Embryonic facial prominence (tissue), 1 donor: ENCODE data around the gene UQCC3.
A peak's percentile ranks its signal among the peaks of the same experiment; 100 is the strongest.
"Not testable (repeated sequence)": the region's sequence is repeated elsewhere in the genome, so short reads cannot be mapped to it uniquely, and the experiment has no call there.

ENCODE experiments used
- DNase-seq: peaks from one replicate; pipeline ENCODE4 v3.0.0-alpha.2; 2016; ENCODE audit errors: extremely low spot score

Gene UQCC3

GRCh38 chr11:62665599-62666258 lies 5.7 kb upstream of the UQCC3 start:
- no peak for DNase-seq

DNA sequence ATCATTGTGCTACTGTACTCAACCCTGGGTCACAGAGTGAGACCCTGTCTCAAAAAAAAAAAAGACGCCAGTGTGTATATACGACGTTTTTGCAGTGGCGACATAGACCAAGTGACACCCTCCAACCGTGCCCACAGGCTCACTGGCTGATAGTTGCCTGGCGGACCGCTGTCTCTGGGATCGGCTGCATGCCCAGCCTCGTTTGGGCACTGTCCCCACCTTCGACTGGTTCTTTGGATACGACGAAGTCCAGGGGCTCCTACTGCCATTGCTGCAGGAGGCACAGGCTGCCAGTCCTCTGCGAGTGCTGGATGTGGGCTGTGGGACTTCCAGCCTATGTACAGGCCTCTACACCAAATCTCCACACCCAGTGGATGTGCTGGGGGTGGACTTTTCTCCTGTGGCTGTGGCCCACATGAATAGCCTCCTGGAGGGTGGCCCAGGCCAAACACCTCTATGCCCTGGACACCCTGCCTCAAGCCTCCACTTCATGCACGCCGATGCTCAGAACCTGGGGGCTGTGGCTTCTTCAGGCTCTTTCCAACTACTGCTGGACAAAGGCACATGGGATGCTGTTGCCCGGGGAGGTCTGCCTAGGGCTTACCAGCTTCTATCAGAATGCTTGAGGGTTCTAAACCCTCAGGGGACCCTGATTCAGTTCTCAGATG lies 5.1 kb upstream of the UQCC3 start:
- no peak for DNase-seq

- DNase-seq: no peak
These were observed 4.0 kb upstream of the UQCC3 start for GRCh38 chr11:62667460-62667859.

GRCh38 chr11:62669420-62670161 lies 1.9 kb upstream of the UQCC3 start:
- no peak for DNase-seq

GRCh38 chr11:62671236-62671607 lies 251 bp upstream of the UQCC3 start:
- DNase-seq: peak; percentile 31

DNA sequence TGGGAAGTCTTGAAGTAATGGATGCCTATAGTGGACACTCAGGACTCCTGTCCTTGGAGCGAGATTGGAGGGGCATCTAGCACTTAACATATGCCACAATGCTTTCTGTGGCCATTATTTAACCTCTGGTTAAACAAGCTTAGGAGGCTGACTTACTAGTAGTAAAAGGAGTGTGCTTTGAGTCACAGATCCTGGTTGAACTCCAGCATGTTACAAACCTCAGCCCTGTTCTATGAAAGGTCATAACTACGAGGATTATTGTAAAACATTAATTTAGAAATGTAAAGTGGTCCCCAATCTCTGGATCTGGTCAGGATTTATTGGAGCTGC lies 1.7 kb downstream of the UQCC3 start:
- DNase-seq: no peak

GRCh38 chr11:62675415-62675814 lies 3.9 kb downstream of the UQCC3 start:
- not testable (repeated sequence) for DNase-seq

DNA sequence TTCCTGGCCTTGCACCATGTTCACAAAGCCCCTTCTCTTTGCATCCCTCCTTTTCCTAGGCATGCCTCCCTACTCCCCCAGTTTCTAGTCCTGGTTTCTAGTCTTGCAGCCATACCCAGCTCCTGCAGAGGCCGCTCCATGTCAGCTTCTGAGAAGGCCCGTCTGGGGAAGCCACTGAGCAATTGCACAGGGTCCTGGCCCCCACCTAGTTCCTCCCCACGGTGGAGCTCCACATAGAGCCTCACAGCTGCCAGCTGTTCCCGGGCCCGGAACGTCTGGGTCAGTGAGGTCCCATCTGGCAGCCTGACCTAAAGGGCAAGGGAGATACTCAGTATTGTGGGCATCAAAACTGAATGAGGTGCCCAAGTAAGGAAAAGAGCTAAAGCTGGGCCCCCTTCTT lies 5.2 kb downstream of the UQCC3 start:
- no peak for DNase-seq

GRCh38 chr11:62677156-62677555 lies 5.7 kb downstream of the UQCC3 start:
- no peak for DNase-seq

DNA sequence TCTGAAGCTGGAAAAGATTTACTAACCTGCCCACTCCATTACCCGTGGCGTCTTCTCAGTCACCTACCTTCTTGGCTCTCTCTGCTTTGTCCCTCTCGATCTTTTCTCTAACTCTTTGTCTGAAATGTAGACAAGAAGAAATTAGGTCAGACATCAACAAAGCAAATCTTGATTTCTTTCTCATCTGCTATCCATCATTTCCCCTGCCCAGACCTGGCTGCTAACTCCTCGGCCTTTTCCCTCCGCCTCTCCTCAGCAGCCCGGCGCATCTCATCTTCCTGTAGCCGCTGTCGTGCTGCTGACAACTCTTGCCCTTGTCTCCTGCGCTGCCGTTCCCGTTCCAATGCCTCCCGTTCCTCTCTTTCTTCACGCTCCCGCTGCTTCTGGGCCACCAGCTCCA lies 6.2 kb downstream of the UQCC3 start:
- no peak for DNase-seq

- no peak for DNase-seq
These were observed 6.9 kb downstream of the UQCC3 start for GRCh38 chr11:62678433-62678769.

- DNase-seq: peak; percentile 86
These were observed 7.6 kb downstream of the UQCC3 start, which contains the start of gene UBXN1 for GRCh38 chr11:62678770-62679696. UBXN1 (minus strand) TSS chr11:62679073; CDS start chr11:62678923, 150 bp downstream.

DNA sequence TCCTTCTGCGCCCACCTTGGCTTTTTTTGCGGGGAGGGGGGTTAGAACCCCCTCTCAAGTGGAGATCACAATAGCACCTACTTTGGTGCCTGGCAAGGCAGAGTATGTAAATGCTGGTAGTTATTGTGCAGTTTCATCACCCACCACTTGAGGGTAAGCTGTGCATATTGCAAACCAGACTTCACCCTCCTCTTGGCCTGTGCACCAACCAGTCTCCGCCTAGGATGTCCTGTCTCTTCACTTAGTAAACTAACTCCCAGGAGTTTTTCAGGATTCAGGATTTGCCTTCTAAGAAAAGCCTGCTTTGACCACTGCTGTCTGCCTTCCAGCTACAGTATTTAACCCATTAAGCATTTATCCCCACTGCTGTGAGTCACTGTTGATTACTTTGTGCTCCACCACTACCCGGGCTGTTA lies 9.4 kb downstream of the UQCC3 start:
- no peak for DNase-seq

DNA sequence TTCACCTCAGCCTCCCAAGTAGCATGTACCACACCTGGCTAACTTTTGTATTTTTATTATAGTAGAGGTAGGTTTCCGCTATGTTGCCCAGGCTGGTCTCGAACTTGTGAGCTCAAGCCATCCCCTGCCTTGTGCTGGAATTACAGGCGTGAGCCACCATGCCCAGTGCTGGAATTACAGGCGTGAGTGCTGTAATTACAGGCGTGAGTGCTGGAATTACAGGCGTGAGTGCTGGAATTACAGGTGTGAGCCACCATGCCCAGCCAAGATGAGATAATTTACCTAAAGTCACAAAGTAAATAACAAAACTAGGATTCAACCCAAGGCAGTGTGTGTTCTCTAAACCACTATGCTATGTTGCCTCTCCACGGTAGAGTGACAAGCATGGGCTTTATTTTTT lies 11.0 kb downstream of the UQCC3 start:
- no peak for DNase-seq

DNA sequence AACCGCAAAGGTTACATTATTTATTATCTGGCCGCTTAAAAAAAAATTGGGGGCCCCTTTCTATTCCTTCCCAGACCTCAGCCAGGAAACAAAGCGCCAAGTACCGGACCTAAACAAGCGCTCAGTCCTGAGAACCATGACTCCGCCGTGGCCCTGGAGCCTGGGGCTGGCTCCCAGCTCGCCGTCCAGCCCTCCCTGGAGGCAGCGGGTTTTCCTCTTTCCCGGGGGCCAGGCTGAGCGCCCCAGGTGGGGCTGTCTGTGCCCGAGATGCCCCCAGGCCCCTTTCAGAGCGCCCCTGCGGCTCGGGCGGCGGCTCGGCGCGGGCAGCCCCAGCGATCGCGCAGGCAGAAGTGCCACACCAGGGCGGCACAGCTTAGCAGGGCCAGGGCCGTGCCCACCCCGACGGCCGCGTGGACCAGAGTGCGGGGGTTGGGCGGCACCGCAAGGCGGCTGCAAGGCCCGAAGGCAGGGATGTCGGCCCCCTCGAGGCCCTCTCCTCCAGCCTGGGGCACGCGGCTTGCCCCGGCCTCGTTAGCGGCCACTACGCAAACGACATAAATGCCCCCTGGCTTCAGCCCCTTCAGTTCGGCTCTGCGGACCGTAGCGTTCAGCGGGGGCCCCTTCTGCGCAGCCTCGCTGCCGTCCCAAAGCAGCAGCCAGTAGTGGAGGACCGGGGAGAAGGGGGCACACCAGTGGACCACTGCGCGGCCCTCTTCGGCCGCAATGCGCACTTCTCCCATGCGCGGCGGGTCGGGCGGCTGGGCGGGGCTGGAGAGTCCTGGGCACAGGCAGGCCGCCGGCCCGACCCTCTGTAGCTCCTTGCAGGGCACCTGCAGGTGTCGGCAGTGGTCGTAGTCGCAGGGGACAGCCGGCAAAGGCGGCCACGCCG lies 16.3 kb downstream of the UQCC3 start:
- DNase-seq: no peak

DNA sequence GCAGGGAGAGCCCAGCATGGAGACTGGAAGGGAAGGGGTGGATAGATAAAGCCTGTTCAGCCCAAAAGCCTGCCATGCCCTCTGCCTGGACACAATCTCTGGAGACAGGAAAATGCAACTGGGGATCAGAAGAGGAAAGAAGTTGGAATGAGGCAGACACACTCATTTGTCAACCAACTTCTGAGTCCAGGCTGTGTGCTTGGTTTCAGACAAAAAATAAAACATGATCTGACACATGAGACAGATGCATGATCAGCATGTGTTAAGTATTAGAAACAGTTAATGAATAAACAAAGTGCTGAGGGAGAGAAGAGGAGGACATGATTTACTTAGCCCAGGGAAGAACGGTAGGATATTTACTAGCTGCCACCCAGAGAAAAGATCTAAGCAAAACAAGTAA lies 17.0 kb downstream of the UQCC3 start:
- DNase-seq: no peak

DNA sequence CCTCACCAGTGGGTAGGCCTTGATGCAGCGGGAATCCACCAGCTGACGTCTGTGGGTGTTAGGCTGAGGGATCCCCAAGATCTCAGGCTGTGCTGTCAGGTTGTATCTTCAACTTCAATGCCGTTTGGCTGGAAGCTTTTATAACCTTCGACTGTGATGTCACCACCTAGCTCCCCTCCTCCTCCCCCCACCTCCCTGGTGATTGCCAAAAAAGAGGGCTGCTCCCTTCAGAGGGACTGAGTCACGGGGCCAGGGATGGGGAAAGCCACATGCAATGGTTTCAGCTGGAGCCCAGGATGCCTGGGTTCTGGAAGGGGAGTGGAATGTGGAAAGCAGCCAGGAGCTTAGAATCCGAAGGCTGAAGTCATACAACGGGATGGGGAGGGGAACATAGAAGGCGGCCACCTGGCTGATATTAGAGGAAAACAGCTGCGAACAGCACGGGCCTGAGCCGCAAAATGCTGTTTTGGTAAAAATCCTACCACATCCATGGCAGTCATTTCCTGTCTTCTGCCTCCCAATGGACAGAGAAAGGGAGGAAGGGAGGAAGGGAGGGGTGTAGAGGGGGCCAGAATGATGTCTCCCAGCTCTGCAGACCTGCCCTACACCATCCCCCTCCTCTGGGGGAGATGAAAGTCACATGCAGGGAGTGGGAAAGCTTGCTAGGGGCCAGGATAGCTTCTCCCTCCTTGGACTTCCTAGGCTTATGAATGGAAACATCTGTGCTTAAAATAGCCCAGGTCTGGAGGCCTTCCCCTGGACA lies 18.1 kb downstream of the UQCC3 start, which contains the start of gene LRRN4CL:
TSS of gene LRRN4CL (minus strand) at position 110 of the 763 bp plus-strand sequence. CDS start 1,022 bp downstream, outside the sequence.
- DNase-seq: no peak

DNA sequence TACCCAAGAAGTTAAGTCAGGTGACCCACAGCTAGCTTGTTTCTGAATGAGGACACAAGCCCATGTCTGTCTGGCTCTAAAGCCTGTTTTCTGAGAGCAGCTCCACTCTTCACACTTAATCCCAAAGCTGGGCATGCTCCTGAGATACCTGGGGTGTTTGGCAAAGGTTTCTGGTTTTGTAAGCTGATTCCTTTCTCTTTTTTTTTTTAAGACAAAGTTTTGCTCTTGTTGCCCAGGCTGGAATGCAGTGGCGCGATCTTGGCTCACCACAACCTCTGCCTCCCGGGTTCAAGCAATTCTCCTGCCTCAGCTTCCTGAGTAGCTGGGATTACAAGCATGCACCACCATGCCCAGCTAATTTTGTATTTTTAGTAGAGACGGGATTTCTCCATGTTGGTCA lies 22.2 kb downstream of the UQCC3 start:
- not testable (repeated sequence) for DNase-seq

DNA sequence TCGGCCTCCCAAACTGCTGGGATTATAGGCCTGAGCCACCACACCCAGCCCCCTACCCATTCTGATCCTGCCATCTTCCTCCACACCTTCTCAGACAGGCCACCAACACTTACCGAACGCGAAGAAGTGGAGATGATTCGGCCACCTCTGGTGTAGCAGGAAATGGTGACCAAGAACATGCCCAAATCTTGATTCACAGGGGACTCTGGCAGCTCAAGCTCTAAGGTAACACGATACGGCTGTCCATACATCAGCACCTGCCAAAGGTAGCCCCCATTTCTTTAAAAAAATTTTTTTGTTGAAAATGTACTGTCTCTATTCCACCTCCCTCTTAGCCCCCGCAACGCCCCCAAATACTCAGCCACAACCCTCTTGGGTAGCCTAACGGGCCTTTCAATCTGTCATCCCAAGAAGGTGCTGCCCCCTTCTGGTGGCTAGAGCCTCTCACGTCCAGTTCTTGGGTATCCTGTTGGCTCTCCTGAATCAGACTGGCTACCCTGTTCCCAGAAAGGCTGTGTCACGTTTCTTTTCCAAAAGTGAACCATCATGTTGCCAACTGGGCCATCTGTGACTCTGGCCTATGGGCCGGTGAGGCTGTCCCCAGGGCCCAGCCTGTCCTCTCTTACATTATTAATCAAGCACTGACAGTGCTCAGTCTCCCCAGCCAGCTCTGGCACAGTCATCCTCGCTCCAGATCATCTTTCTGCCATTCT lies 23.1 kb downstream of the UQCC3 start:
- DNase-seq: no peak
